Spleen (tissue), 7 donors: ENCODE data around the gene FBXO38.

ENCODE experiments used
- CTCF ChIP-seq, 11 experiments: fragments of 200-600 bp in 7 of 11; fragments of 450-650 bp in 4 of 11; sonication (generic) in 4 of 11; IDR thresholded peaks in 8 of 11; conservative IDR thresholded peaks in 3 of 11; 1 replicate in 7 of 11; 2 replicates in 4 of 11; pipeline versions ENCODE4 v1.4.0 to v1.8.0; 2016 to 2021; ENCODE audit warnings: antibody characterized with exemption in 11 of 11, inconsistent platforms in 4 of 11, mild to moderate bottlenecking in 1 of 11
- POLR2A ChIP-seq, 3 donors: fragments of 450-650 bp; IDR thresholded peaks; one replicate each; pipeline ENCODE4 v1.5.1; 2017; ENCODE audit warnings: antibody characterized with exemption in 3 of 3, mild to moderate bottlenecking in 1 of 3
- POLR2AphosphoS5 ChIP-seq, 3 donors: sonication (generic); formaldehyde crosslinking; IDR thresholded peaks; one replicate each; pipeline ENCODE4 v1.5.1; 2017; ENCODE audit warnings: antibody characterized with exemption in 3 of 3
- donor health status: DM: no; HTN: no; CAD: no; lungs with moderate emphysema.
- donor health status: DM: no; HTN: no; CAD: no.
- donor health status: DM: no; HTN: no; CAD: no.

GRCh38 chr5:148491793-148492184 is 108.0 kb downstream of the FBXO38 start:
- TF ChIP-seq CTCF (IDR thresholded peaks at IDR 0.05 in 8 of 11, conservative IDR thresholded peaks at IDR 0.05 in 3 of 11) (no peak), POLR2A (IDR thresholded peaks at IDR 0.05) (no peak), POLR2AphosphoS5 (IDR thresholded peaks at IDR 0.05) (no peak)
